DND-41 (cell line): Measurements from ENCODE around the gene RNASE12.

Experiments used
- ATAC-seq: fragments of 200-7000 bp; cut with Tn5 transposase; 3 replicates; pipeline ENCODE4 v1.9.1; 2021; ENCODE audit warnings: low read depth; ENCODE audit not compliant: insufficient read depth
- DNase-seq: peaks from one replicate; pipeline ENCODE4 v3.0.0-alpha.2; 2020
- H2AFZ ChIP-seq: 2 replicates; pipeline ENCODE4 v1.6.0; 2012; ENCODE audit warnings: low read depth, low read length
- H3K27ac ChIP-seq: 2 replicates; pipeline ENCODE4 v1.5.1; 2012; ENCODE audit warnings: low read length, inconsistent platforms
- H3K27me3 ChIP-seq: fragments of 200-600 bp; sonication (generic); 2 replicates; pipeline ENCODE4 v1.6.0; 2012; ENCODE audit warnings: low read length, mild to moderate bottlenecking, inconsistent platforms; ENCODE audit not compliant: insufficient read depth, poor library complexity
- H3K36me3 ChIP-seq: 2 replicates; pipeline ENCODE4 v1.5.1; 2012; ENCODE audit warnings: low read length, inconsistent platforms; ENCODE audit not compliant: insufficient read depth
- H3K4me1 ChIP-seq: 2 replicates; pipeline ENCODE4 v1.5.1; 2012; ENCODE audit warnings: mild to moderate bottlenecking, low read length; ENCODE audit not compliant: insufficient read depth
- H3K4me2 ChIP-seq: 2 replicates; pipeline ENCODE4 v1.6.0; 2012; ENCODE audit warnings: mild to moderate bottlenecking, moderate library complexity, low read length, inconsistent platforms; ENCODE audit not compliant: insufficient read depth
- H3K4me3 ChIP-seq, 2 experiments: fragments of 200-600 bp in 1 of 2; shearing (Covaris generic) in 1 of 2; 2 replicates each; pipeline ENCODE4 v1.5.1; 2012 to 2016; ENCODE audit warnings: inconsistent platforms in 2 of 2, low read length in 2 of 2, mild to moderate bottlenecking in 2 of 2, low read depth in 1 of 2, moderate library complexity in 1 of 2
- H3K79me2 ChIP-seq: 2 replicates; pipeline ENCODE4 v1.6.0; 2012; ENCODE audit warnings: low read length, inconsistent platforms; ENCODE audit not compliant: insufficient read depth
- H3K9ac ChIP-seq: 2 replicates; pipeline ENCODE4 v1.6.0; 2012; ENCODE audit warnings: low read depth, mild to moderate bottlenecking, inconsistent platforms, low read length, moderate library complexity
- H3K9me3 ChIP-seq: 2 replicates; pipeline ENCODE4 v1.5.1; 2012; ENCODE audit warnings: low read length, moderate library complexity, mild to moderate bottlenecking, inconsistent platforms; ENCODE audit not compliant: insufficient read depth, severe bottlenecking
- H4K20me1 ChIP-seq: 2 replicates; pipeline ENCODE4 v1.6.0; 2012; ENCODE audit warnings: low read length; ENCODE audit not compliant: insufficient read depth
- CTCF ChIP-seq: IDR thresholded peaks from 2 replicates; pipeline ENCODE4 v1.5.1; 2012; ENCODE audit warnings: borderline replicate concordance, low read length, moderate library complexity, mild to moderate bottlenecking; ENCODE audit not compliant: poor library complexity, severe bottlenecking; ENCODE audit errors: extremely low read depth
- EZH2 ChIP-seq: IDR thresholded peaks from 3 replicates; pipeline ENCODE4 v1.6.1; 2012; ENCODE audit warnings: borderline replicate concordance, low read depth, mild to moderate bottlenecking, moderate library complexity, low read length, inconsistent platforms; ENCODE audit not compliant: severe bottlenecking

Gene RNASE12

GRCh38 chr14:20606902-20607242 lies 15.7 kb upstream of the RNASE12 start:
- H3K9ac ChIP-seq = no peak overlapping the region
- no peaks in the 10 kb centered on the region for H3K79me2 ChIP-seq
- H3K27ac ChIP-seq = no peak overlapping the region
- H3K36me3 ChIP-seq = no peaks in the 10 kb centered on the region
- no peak for DNase-seq
- no peak overlapping the region for H3K4me3 ChIP-seq
- peaks cover 11% of the 10 kb centered on the region for H3K27me3 ChIP-seq
- no peak overlapping the region for H3K4me2 ChIP-seq
- no peak for ATAC-seq
- no peaks in the 10 kb centered on the region for H4K20me1 ChIP-seq
- no peaks in the 10 kb centered on the region for H3K9me3 ChIP-seq
- TF ChIP-seq EZH2 (no peak), CTCF (no peak)
- no peak overlapping the region for H2AFZ ChIP-seq
- H3K4me1 ChIP-seq = peaks cover 32% of the 10 kb centered on the region

- DNase-seq (no peak), ATAC-seq (no peak)
- Histone ChIP-seq H3K9ac (no peak overlapping the region), H2AFZ (no peak overlapping the region), H3K9me3 (no peaks in the 10 kb centered on the region), H4K20me1 (no peaks in the 10 kb centered on the region), H3K79me2 (no peaks in the 10 kb centered on the region), H3K36me3 (no peaks in the 10 kb centered on the region), H3K4me2 (no peak overlapping the region), H3K4me3 (no peak overlapping the region), H3K4me1 (peaks cover 27% of the 10 kb centered on the region), H3K27me3 (peaks cover 11% of the 10 kb centered on the region), H3K27ac (no peak overlapping the region)
- TF ChIP-seq EZH2 = no peak
- peak; percentile 41 for TF ChIP-seq CTCF
Measured at GRCh38 chr14:20606190-20606901, 15.2 kb upstream of the RNASE12 start.

GRCh38 chr14:20603813-20604690 lies 12.9 kb upstream of the RNASE12 start:
- Histone ChIP-seq H3K4me3 (no peak overlapping the region), H3K4me1 (peaks cover 6% of the 10 kb centered on the region), H4K20me1 (no peaks in the 10 kb centered on the region), H3K36me3 (no peaks in the 10 kb centered on the region), H2AFZ (no peak overlapping the region), H3K9me3 (no peaks in the 10 kb centered on the region), H3K9ac (no peak overlapping the region), H3K27ac (no peak overlapping the region), H3K4me2 (no peak overlapping the region), H3K27me3 (no peaks in the 10 kb centered on the region), H3K79me2 (no peaks in the 10 kb centered on the region)
- TF ChIP-seq CTCF (no peak), EZH2 (no peak)
- no peak for ATAC-seq
- no peak for DNase-seq
